ENCODE measurements around the gene PITRM1. TPM values are rescaled to one million over a fixed set of nuclear protein-coding genes. Genes with fewer than 3 reads are reported as not detected.

PITRM1 gene
- polyA plus RNA-seq, 1 of the 3 experiments (the other 2 are of a cell fraction), result 79.6 TPM

- DNase-seq, result no peak
- H3K4me2 ChIP-seq, result no peak overlapping the region
- no peaks in the 10 kb centered on the region for H4K20me1 ChIP-seq (ENCODE audit: insufficient read depth)
- POLR2A ChIA-PET, result no interaction called here
- H3K27me3 ChIP-seq (ENCODE audit: insufficient read depth), result no peaks in the 10 kb centered on the region
- no peak overlapping the region for H3K4me3 ChIP-seq (ENCODE audit: low read depth in 2 of 2, low read length in 1 of 2)
- CTCF ChIA-PET, result no interaction called here
- H3K4me1 ChIP-seq (ENCODE audit: control insufficient read depth in 1 of 2, insufficient read depth in 2 of 2, low read depth in 1 of 2, low read length in 1 of 2), result no peaks in the 10 kb centered on the region
- H3K27ac ChIP-seq (ENCODE audit: low read depth in 2 of 2, low read length in 1 of 2), result no peak overlapping the region
- H2AFZ ChIP-seq (ENCODE audit: low read depth), result no peak overlapping the region
- H3K79me2 ChIP-seq (ENCODE audit: insufficient read depth), result no peaks in the 10 kb centered on the region
- H3K9me3 ChIP-seq, result no peaks in the 10 kb centered on the region
- H3K36me3 ChIP-seq (replicated peaks in 1 of 2; ENCODE audit: control insufficient read depth in 1 of 2, insufficient read depth in 2 of 2, low read length in 1 of 2), result peaks cover 75 to 92% of the 10 kb centered on the region in 2 experiments
- H3F3A ChIP-seq (replicated peaks; ENCODE audit: insufficient read depth), result peaks cover 6% of the 10 kb centered on the region
- H3K9ac ChIP-seq, result no peak overlapping the region
- 96% methylated on average over 13 of the region's 13 CpGs for WGBS (ENCODE audit: low lambda C conversion rate)
- no peaks in the 10 kb centered on the region for H3K9me2 ChIP-seq
- TF ChIP-seq RAD21 (IDR thresholded peaks at IDR 0.05; ENCODE audit: low read length) (no peak), USF2 (IDR thresholded peaks at IDR 0.05; ENCODE audit: borderline replicate concordance, low read depth, low read length) (no peak), EZH2phosphoT487 (IDR thresholded peaks at IDR 0.05; ENCODE audit: borderline replicate concordance, low read depth) (no peak), SMC3 (IDR thresholded peaks at IDR 0.05; ENCODE audit: low read depth, low read length) (no peak), MEF2A (IDR thresholded peaks at IDR 0.05; ENCODE audit: borderline replicate concordance, low read depth) (no peak), SIN3A (IDR thresholded peaks at IDR 0.05; ENCODE audit: borderline replicate concordance, low read depth, low read length) (no peak), JUND (IDR thresholded peaks at IDR 0.05) (no peak), FOSL2 (IDR thresholded peaks at IDR 0.05; ENCODE audit: borderline replicate concordance, low read depth) (no peak), TAF1 (IDR thresholded peaks at IDR 0.05; ENCODE audit: borderline replicate concordance, low read depth, low read length) (no peak), NRF1 (IDR thresholded peaks at IDR 0.05; ENCODE audit: low read depth, low read length) (no peak)
These were observed 22.2 kb downstream of the PITRM1 start for GRCh38 chr10:3150366-3150765.

- no peak overlapping the region for H3K4me3 ChIP-seq (ENCODE audit: low read depth in 2 of 2, low read length in 1 of 2)
- peaks cover 75 to 92% of the 10 kb centered on the region in 2 experiments for H3K36me3 ChIP-seq (replicated peaks in 1 of 2; ENCODE audit: control insufficient read depth in 1 of 2, insufficient read depth in 2 of 2, low read length in 1 of 2)
- no peak overlapping the region for H3K27ac ChIP-seq (ENCODE audit: low read depth in 2 of 2, low read length in 1 of 2)
- H3K79me2 ChIP-seq (ENCODE audit: insufficient read depth), result no peaks in the 10 kb centered on the region
- ChIA-PET CTCF (no interaction called here), POLR2A (no interaction called here)
- no peaks in the 10 kb centered on the region; a peak in 1 of 4 replicates for H3K4me1 ChIP-seq (ENCODE audit: control insufficient read depth in 1 of 2, insufficient read depth in 2 of 2, low read depth in 1 of 2, low read length in 1 of 2)
- WGBS (ENCODE audit: low lambda C conversion rate), result 83% methylated on average over 8 of the region's 11 CpGs
- H4K20me1 ChIP-seq (ENCODE audit: insufficient read depth), result no peaks in the 10 kb centered on the region
- H3K9ac ChIP-seq, result no peak overlapping the region
- peaks cover 10% of the 10 kb centered on the region for H3F3A ChIP-seq (replicated peaks; ENCODE audit: insufficient read depth)
- no peaks in the 10 kb centered on the region for H3K9me3 ChIP-seq
- no peaks in the 10 kb centered on the region for H3K27me3 ChIP-seq (ENCODE audit: insufficient read depth)
- no peak overlapping the region for H3K4me2 ChIP-seq
- DNase-seq, result no peak
- H3K9me2 ChIP-seq, result no peaks in the 10 kb centered on the region
- H2AFZ ChIP-seq (ENCODE audit: low read depth), result no peak overlapping the region
- no peak for TF ChIP-seq PBX3 (IDR thresholded peaks at IDR 0.05)
- TF ChIP-seq JUND (IDR thresholded peaks at IDR 0.05), result no peak
- TF ChIP-seq EZH2phosphoT487 (IDR thresholded peaks at IDR 0.05; ENCODE audit: borderline replicate concordance, low read depth), result no peak
- TF ChIP-seq MAX (IDR thresholded peaks at IDR 0.05; ENCODE audit: low read depth), result no peak
- no peak for TF ChIP-seq ELF1 (IDR thresholded peaks at IDR 0.05)
- TF ChIP-seq TAF1 (IDR thresholded peaks at IDR 0.05; ENCODE audit: borderline replicate concordance, low read depth, low read length), result no peak
- TF ChIP-seq NFIC (IDR thresholded peaks at IDR 0.05; ENCODE audit: borderline replicate concordance), result no peak
- TF ChIP-seq FOSL2 (IDR thresholded peaks at IDR 0.05; ENCODE audit: borderline replicate concordance, low read depth), result no peak
- TF ChIP-seq ZBTB33 (IDR thresholded peaks at IDR 0.05; ENCODE audit: borderline replicate concordance, low read depth), result no peak
- no peak for TF ChIP-seq SIN3A (IDR thresholded peaks at IDR 0.05; ENCODE audit: borderline replicate concordance, low read depth, low read length)
- no peak for TF ChIP-seq USF1 (IDR thresholded peaks at IDR 0.05; ENCODE audit: borderline replicate concordance, low read depth)
- no peak for TF ChIP-seq IRF3 (IDR thresholded peaks at IDR 0.05; ENCODE audit: low read depth, low read length)
- TF ChIP-seq MEF2A (IDR thresholded peaks at IDR 0.05; ENCODE audit: borderline replicate concordance, low read depth), result no peak
These were observed 22.7 kb downstream of the PITRM1 start for GRCh38 chr10:3149918-3150317.
